ENCODE results near the gene MKNK2. TPM values are rescaled to one million over a fixed set of nuclear protein-coding genes. Genes with fewer than 3 reads are reported as not detected.

MKNK2 gene
- total and polyA plus RNA-seq, 2 of the 13 experiments (the other 11 are each of a cell fraction or from before 2014, with no cell fraction given), result 44.9 to 112 TPM

DNA sequence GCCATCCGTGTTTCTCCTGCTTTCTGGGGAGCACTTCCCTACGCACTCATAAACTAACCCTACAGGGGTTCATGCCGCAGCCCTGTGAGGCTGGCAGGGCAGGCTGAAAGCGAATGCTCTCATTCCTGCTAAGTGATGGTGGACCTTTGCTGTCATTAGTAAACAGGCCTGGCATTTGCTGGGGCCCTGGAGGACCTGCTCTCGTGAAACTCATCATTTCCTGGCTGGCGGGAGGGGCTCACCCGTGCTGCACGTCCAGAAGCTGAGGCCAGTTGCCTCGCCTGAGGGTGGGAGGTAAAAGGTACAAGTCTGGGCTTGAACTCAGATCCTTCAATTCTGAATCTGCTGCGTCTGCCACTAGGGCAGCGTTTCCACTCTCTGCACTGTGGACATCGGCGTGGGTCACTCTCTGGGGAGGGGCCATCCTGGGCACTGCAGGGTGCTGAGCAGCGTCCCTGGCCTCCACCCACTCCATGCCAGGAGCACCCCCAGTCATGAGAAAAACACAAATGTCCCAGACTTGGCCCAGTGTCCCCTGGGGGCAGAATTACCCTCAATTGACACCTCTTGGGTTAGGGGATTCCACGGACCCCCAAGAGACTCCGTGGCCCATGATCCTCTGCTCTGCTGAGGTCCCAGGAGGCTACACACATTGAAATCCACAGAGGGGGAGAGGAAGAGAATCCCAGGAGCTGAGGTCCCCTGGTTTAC, 38.1 kb upstream of the MKNK2 start (continued):
- no peak for TF ChIP-seq CENPX (CRISPR knock-in tag; IDR thresholded peaks at IDR 0.05)
- peak; percentile 81 for TF ChIP-seq ZNF263 (CRISPR knock-in tag; IDR thresholded peaks at IDR 0.05)
- TF ChIP-seq, protein P1, sequence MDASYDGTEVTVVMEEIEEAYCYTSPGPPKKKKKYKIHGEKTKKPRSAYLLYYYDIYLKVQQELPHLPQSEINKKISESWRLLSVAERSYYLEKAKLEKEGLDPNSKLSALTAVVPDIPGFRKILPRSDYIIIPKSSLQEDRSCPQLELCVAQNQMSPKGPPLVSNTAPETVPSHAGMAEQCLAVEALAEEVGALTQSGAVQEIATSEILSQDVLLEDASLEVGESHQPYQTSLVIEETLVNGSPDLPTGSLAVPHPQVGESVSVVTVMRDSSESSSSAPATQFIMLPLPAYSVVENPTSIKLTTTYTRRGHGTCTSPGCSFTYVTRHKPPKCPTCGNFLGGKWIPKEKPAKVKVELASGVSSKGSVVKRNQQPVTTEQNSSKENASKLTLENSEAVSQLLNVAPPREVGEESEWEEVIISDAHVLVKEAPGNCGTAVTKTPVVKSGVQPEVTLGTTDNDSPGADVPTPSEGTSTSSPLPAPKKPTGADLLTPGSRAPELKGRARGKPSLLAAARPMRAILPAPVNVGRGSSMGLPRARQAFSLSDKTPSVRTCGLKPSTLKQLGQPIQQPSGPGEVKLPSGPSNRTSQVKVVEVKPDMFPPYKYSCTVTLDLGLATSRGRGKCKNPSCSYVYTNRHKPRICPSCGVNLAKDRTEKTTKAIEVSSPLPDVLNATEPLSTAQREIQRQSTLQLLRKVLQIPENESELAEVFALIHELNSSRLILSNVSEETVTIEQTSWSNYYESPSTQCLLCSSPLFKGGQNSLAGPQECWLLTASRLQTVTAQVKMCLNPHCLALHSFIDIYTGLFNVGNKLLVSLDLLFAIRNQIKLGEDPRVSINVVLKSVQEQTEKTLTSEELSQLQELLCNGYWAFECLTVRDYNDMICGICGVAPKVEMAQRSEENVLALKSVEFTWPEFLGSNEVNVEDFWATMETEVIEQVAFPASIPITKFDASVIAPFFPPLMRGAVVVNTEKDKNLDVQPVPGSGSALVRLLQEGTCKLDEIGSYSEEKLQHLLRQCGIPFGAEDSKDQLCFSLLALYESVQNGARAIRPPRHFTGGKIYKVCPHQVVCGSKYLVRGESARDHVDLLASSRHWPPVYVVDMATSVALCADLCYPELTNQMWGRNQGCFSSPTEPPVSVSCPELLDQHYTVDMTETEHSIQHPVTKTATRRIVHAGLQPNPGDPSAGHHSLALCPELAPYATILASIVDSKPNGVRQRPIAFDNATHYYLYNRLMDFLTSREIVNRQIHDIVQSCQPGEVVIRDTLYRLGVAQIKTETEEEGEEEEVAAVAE (CRISPR knock-in tag; IDR thresholded peaks at IDR 0.05; ENCODE audit: borderline replicate concordance), result no peak
- peak; percentile 34; the same call in 1 of the 2 replicates for TF ChIP-seq KDM5B (CRISPR knock-in tag; IDR thresholded peaks at IDR 0.05; ENCODE audit: borderline replicate concordance)
- TF ChIP-seq ZSCAN21 (CRISPR knock-in tag; IDR thresholded peaks at IDR 0.05; ENCODE audit: borderline replicate concordance), result no peak
- 0 out of 2 replicates have a peak, but pooled peaks have one; percentile 54 for TF ChIP-seq ZFP41 (CRISPR knock-in tag; IDR thresholded peaks at IDR 0.05; ENCODE audit: borderline replicate concordance)
- TF ChIP-seq HDAC1 (CRISPR knock-in tag; IDR thresholded peaks at IDR 0.05), result no peak
- TF ChIP-seq MIXL1 (CRISPR knock-in tag; IDR thresholded peaks at IDR 0.05), result no peak
- TF ChIP-seq ZNF260 (CRISPR knock-in tag; IDR thresholded peaks at IDR 0.05; ENCODE audit: borderline replicate concordance, low read depth), result no peak
- TF ChIP-seq, protein P2, sequence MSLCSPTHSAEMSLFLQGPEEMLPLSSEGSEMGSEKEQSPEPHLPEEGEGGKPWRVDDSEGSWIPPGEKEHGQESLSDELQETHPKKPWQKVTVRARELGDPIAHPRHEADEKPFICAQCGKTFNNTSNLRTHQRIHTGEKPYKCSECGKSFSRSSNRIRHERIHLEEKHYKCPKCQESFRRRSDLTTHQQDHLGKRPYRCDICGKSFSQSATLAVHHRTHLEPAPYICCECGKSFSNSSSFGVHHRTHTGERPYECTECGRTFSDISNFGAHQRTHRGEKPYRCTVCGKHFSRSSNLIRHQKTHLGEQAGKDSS (CRISPR knock-in tag; IDR thresholded peaks at IDR 0.05; ENCODE audit: borderline replicate concordance, low read depth), result no peak
- no peak for TF ChIP-seq ZNF160 (CRISPR knock-in tag; IDR thresholded peaks at IDR 0.05)
- no peak for TF ChIP-seq ZFP62 (CRISPR knock-in tag; IDR thresholded peaks at IDR 0.05)
- no peak for TF ChIP-seq ZNF143 (CRISPR knock-in tag; IDR thresholded peaks at IDR 0.05)
- TF ChIP-seq RXRB (CRISPR knock-in tag; IDR thresholded peaks at IDR 0.05; ENCODE audit: borderline replicate concordance), result 0 out of 2 replicates have a peak, but pooled peaks have one; percentile 22
- TF ChIP-seq KMT2B (CRISPR knock-in tag; IDR thresholded peaks at IDR 0.05), result no peak
- TF ChIP-seq BRCA1 (CRISPR knock-in tag; IDR thresholded peaks at IDR 0.05), result no peak
- no peak for TF ChIP-seq KDM1A (CRISPR knock-in tag; IDR thresholded peaks at IDR 0.05)
- TF ChIP-seq, protein P3, sequence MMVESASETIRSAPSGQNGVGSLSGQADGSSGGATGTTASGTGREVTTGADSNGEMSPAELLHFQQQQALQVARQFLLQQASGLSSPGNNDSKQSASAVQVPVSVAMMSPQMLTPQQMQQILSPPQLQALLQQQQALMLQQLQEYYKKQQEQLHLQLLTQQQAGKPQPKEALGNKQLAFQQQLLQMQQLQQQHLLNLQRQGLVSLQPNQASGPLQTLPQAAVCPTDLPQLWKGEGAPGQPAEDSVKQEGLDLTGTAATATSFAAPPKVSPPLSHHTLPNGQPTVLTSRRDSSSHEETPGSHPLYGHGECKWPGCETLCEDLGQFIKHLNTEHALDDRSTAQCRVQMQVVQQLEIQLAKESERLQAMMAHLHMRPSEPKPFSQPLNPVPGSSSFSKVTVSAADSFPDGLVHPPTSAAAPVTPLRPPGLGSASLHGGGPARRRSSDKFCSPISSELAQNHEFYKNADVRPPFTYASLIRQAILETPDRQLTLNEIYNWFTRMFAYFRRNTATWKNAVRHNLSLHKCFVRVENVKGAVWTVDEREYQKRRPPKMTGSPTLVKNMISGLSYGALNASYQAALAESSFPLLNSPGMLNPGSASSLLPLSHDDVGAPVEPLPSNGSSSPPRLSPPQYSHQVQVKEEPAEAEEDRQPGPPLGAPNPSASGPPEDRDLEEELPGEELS (CRISPR knock-in tag; IDR thresholded peaks at IDR 0.05), result no peak
- TF ChIP-seq KDM3A (CRISPR knock-in tag; IDR thresholded peaks at IDR 0.05; ENCODE audit: low read depth), result no peak
- TF ChIP-seq CHD2 (IDR thresholded peaks at IDR 0.05; ENCODE audit: low read depth, low read length), result no peak
- no peak for TF ChIP-seq KDM6A (CRISPR knock-in tag; IDR thresholded peaks at IDR 0.05; ENCODE audit: low read depth)
- TF ChIP-seq, protein P4, sequence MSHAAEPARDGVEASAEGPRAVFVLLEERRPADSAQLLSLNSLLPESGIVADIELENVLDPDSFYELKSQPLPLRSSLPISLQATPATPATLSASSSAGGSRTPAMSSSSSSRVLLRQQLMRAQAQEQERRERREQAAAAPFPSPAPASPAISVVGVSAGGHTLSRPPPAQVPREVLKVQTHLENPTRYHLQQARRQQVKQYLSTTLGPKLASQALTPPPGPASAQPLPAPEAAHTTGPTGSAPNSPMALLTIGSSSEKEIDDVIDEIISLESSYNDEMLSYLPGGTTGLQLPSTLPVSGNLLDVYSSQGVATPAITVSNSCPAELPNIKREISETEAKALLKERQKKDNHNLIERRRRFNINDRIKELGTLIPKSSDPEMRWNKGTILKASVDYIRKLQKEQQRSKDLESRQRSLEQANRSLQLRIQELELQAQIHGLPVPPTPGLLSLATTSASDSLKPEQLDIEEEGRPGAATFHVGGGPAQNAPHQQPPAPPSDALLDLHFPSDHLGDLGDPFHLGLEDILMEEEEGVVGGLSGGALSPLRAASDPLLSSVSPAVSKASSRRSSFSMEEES (CRISPR knock-in tag; IDR thresholded peaks at IDR 0.05), result 0 out of 2 replicates have a peak, but pooled peaks have one; percentile 15
- peak; percentile 40 for TF ChIP-seq TEAD3 (CRISPR knock-in tag; optimal IDR thresholded peaks at IDR 0.05; ENCODE audit: borderline replicate concordance)

Measured in HepG2 (cell line).